PC-3 (cell line): ENCODE results near the gene EPB41L4B.

ENCODE experiments used
- CTCF ChIP-seq: fragments of 300-600 bp; sonication (generic); conservative IDR thresholded peaks from 2 replicates; pipeline ENCODE4 v1.5.1; 2017; ENCODE audit warnings: antibody characterized with exemption, low read depth, mild to moderate bottlenecking, low read length
- EZH2 ChIP-seq: fragments of 300-600 bp; sonication (generic); IDR thresholded peaks from one replicate; pipeline ENCODE4 v1.6.1; 2017; ENCODE audit warnings: antibody characterized with exemption, mild to moderate bottlenecking, low read length; ENCODE audit not compliant: unreplicated experiment

- TF ChIP-seq CTCF (no peak), EZH2 (no peak)
Observed at GRCh38 chr9:109250771-109251079, 70.1 kb downstream of the EPB41L4B start.
